Measurements from ENCODE around the gene NCF2. TPM values are rescaled to one million over a fixed set of nuclear protein-coding genes. Genes with fewer than 3 reads are reported as not detected.

The NCF2 gene
- total RNA-seq, 1 experiment from 2014 or later, result 5.5 TPM

DNA sequence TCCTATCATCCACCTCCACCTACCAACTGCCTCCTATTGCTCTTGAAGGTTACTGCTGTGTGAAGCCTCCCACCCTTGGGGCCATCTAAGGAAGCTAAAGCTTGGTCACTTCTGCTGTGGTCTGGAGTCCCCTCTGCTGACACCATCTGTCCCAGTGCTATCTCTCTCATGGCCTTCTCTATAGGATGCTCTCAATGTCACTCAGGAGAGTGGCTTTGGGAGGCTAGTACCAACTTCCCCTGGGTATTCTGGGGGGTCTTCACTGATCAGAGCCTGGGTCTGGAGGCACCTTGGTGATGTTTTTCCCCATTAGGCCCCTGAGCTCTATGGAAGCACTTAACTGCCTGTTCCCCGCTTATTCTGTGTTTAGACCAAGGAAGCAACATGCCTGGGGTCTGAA lies 12.3 kb upstream of the NCF2 start:
- CTCF ChIA-PET, result no interaction called here
- peaks cover 7% of the 10 kb centered on the region for H3K4me1 Mint-ChIP-seq (ENCODE audit: low read depth, unreplicated experiment)
- DNase-seq, result no peak
- intact Hi-C loops (cut with micrococcal nuclease; ENCODE audit: unreplicated experiment), result no loop called here
- no peaks in the 10 kb centered on the region for H3K36me3 Mint-ChIP-seq (ENCODE audit: insufficient read depth, unreplicated experiment)
- no TSS peak for BruUV-seq (replicated peaks)
- no peak overlapping the region for H3K4me3 Mint-ChIP-seq (ENCODE audit: low read depth, unreplicated experiment)
- H3K27ac Mint-ChIP-seq (ENCODE audit: unreplicated experiment), result no peak overlapping the region
- no peaks in the 10 kb centered on the region for H3K9me3 Mint-ChIP-seq (ENCODE audit: low read depth, unreplicated experiment)
- TF ChIP-seq, protein P1, sequence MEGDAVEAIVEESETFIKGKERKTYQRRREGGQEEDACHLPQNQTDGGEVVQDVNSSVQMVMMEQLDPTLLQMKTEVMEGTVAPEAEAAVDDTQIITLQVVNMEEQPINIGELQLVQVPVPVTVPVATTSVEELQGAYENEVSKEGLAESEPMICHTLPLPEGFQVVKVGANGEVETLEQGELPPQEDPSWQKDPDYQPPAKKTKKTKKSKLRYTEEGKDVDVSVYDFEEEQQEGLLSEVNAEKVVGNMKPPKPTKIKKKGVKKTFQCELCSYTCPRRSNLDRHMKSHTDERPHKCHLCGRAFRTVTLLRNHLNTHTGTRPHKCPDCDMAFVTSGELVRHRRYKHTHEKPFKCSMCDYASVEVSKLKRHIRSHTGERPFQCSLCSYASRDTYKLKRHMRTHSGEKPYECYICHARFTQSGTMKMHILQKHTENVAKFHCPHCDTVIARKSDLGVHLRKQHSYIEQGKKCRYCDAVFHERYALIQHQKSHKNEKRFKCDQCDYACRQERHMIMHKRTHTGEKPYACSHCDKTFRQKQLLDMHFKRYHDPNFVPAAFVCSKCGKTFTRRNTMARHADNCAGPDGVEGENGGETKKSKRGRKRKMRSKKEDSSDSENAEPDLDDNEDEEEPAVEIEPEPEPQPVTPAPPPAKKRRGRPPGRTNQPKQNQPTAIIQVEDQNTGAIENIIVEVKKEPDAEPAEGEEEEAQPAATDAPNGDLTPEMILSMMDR (IDR thresholded peaks at IDR 0.05; ENCODE audit: unreplicated experiment), result no peak
- H3K27me3 Mint-ChIP-seq (ENCODE audit: unreplicated experiment), result peaks cover 16% of the 10 kb centered on the region

- H3K27me3 Mint-ChIP-seq (ENCODE audit: unreplicated experiment), result peaks cover 16% of the 10 kb centered on the region
- no peak overlapping the region for H3K27ac Mint-ChIP-seq (ENCODE audit: unreplicated experiment)
- CTCF ChIA-PET, result no interaction called here
- DNase-seq, result no peak
- intact Hi-C loops (cut with micrococcal nuclease; ENCODE audit: unreplicated experiment), result no loop called here
- no peaks in the 10 kb centered on the region for H3K9me3 Mint-ChIP-seq (ENCODE audit: low read depth, unreplicated experiment)
- H3K36me3 Mint-ChIP-seq (ENCODE audit: insufficient read depth, unreplicated experiment), result no peaks in the 10 kb centered on the region
- no peak overlapping the region for H3K4me3 Mint-ChIP-seq (ENCODE audit: low read depth, unreplicated experiment)
- no peaks in the 10 kb centered on the region for H3K4me1 Mint-ChIP-seq (ENCODE audit: low read depth, unreplicated experiment)
- no TSS peak for BruUV-seq (replicated peaks)
- TF ChIP-seq, protein P1 (IDR thresholded peaks at IDR 0.05; ENCODE audit: unreplicated experiment), result no peak
These were observed 10.4 kb upstream of the NCF2 start for GRCh38 chr1:183600634-183601033.

GRCh38 chr1:183600136-183600535 lies 9.9 kb upstream of the NCF2 start:
- Mint-ChIP-seq H3K27me3 (ENCODE audit: unreplicated experiment) (peaks cover 16% of the 10 kb centered on the region), H3K36me3 (ENCODE audit: insufficient read depth, unreplicated experiment) (no peaks in the 10 kb centered on the region), H3K27ac (ENCODE audit: unreplicated experiment) (no peak overlapping the region), H3K4me1 (ENCODE audit: low read depth, unreplicated experiment) (no peaks in the 10 kb centered on the region), H3K4me3 (ENCODE audit: low read depth, unreplicated experiment) (no peak overlapping the region), H3K9me3 (ENCODE audit: low read depth, unreplicated experiment) (no peaks in the 10 kb centered on the region)
- TF ChIP-seq, protein P1 (IDR thresholded peaks at IDR 0.05; ENCODE audit: unreplicated experiment), result no peak
- intact Hi-C loops (cut with micrococcal nuclease; ENCODE audit: unreplicated experiment), result no loop called here
- CTCF ChIA-PET, result interaction anchor here (1.2 kb wide), 1 partner anchor 11 kb away, joined by 14 read pairs; no protein-coding TSS in a partner anchor
- DNase-seq, result no peak
- no TSS peak for BruUV-seq (replicated peaks)

DNA sequence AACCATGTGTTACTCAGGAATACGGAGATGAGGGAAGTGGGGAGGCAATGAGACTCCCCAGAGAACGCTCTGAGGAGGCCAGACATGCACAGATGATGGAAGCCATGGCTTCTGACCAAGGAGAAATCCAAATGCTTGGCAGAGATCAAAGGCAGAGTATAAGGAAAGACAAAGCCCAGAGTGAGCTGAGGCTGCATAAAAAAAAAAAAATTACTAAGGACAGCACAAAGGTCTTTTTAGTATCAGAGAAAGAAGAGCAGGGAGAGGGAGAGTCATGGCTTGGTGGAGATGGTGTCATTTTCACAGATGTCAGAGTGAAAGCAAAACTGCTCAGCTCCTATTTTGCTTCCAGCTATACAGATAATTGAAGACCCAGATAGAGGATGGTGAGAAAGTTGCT lies 8.1 kb upstream of the NCF2 start:
- Mint-ChIP-seq H3K9me3 (ENCODE audit: low read depth, unreplicated experiment) (no peaks in the 10 kb centered on the region), H3K27me3 (ENCODE audit: unreplicated experiment) (peaks cover 1% of the 10 kb centered on the region), H3K4me1 (ENCODE audit: low read depth, unreplicated experiment) (peaks cover 4% of the 10 kb centered on the region), H3K27ac (ENCODE audit: unreplicated experiment) (no peak overlapping the region), H3K4me3 (ENCODE audit: low read depth, unreplicated experiment) (no peak overlapping the region), H3K36me3 (ENCODE audit: insufficient read depth, unreplicated experiment) (no peaks in the 10 kb centered on the region)
- CTCF ChIA-PET, result no interaction called here
- no TSS peak for BruUV-seq (replicated peaks)
- intact Hi-C loops (cut with micrococcal nuclease; ENCODE audit: unreplicated experiment), result no loop called here
- TF ChIP-seq, protein P1 (IDR thresholded peaks at IDR 0.05; ENCODE audit: unreplicated experiment), result no peak
- DNase-seq, result no peak
